Measurements from ENCODE around the gene VDAC1.

- TF ChIP-seq CTCF (IDR thresholded peaks at IDR 0.05; ENCODE audit: low read depth, low read length, poor library complexity, severe bottlenecking) = no peak
- no peak for TF ChIP-seq EZH2phosphoT487 (IDR thresholded peaks at IDR 0.05; ENCODE audit: borderline replicate concordance, low read length)
Measured at GRCh38 chr5:133969654-133970324, 35.0 kb downstream of the VDAC1 start.
